Right atrium auricular region (tissue), 2 donors: ENCODE results near the gene KNSTRN. TPM values are rescaled to one million over a fixed set of nuclear protein-coding genes. Genes with fewer than 3 reads are reported as not detected.

Source experiments
- DNase-seq: peaks from one replicate; pipeline ENCODE4 v3.0.0-alpha.2; 2019; ENCODE audit warnings: low spot score
- H3K27ac ChIP-seq, 2 donors: fragments of 200-600 bp; sonication (generic); 1 replicate in 1 of 2; 2 replicates in 1 of 2; pipeline ENCODE4 v1.5.1; 2016 to 2019
- H3K27me3 ChIP-seq, 2 donors: fragments of 200-600 bp; sonication (generic); one replicate each; pipeline versions ENCODE4 v1.5.1 to v1.6.0; 2017 to 2019
- H3K36me3 ChIP-seq: fragments of 200-600 bp; sonication (generic); one replicate; pipeline ENCODE4 v1.5.1; 2016
- H3K4me1 ChIP-seq, 2 donors: fragments of 200-600 bp; sonication (generic); one replicate each; pipeline versions ENCODE4 v1.5.1 to v1.6.0; 2017 to 2019
- H3K4me3 ChIP-seq, 2 donors: fragments of 200-600 bp; sonication (generic); 1 replicate in 1 of 2; 2 replicates in 1 of 2; pipeline ENCODE4 v1.5.1; 2017 to 2019; ENCODE audit warnings: mild to moderate bottlenecking in 1 of 2, moderate library complexity in 1 of 2
- H3K9me3 ChIP-seq, 2 donors: fragments of 200-600 bp; sonication (generic); one replicate each; pipeline ENCODE4 v1.5.1; 2019
- CTCF ChIP-seq, 2 donors: fragments of 200-600 bp; sonication (generic); IDR thresholded peaks; one replicate each; pipeline ENCODE4 v1.5.1; 2019; ENCODE audit warnings: antibody characterized with exemption in 2 of 2
- total RNA-seq, 2 donors: library from RNA; depleted of rRNA; stranded (reverse); fragments of >200 nt; gene quantifications; one replicate each; pipeline ENCODE4 v1.1.0, GENCODE V29; 2016

KNSTRN gene
- total RNA-seq, 2 donors from 2014 or later = 8.4 to 12.9 TPM

GRCh38 chr15:40381818-40382529, 547 bp upstream of the KNSTRN start:
- Histone ChIP-seq H3K27ac (peak overlapping the region; percentile 2 to 75), H3K36me3 (peaks cover 6% of the 10 kb centered on the region), H3K4me1 (peaks cover 0 to 30% of the 10 kb centered on the region in 2 donors), H3K27me3 (no peaks in the 10 kb centered on the region), H3K9me3 (no peaks in the 10 kb centered on the region), H3K4me3 (no peak overlapping the region)
- no peak for DNase-seq
- TF ChIP-seq CTCF (IDR thresholded peaks at IDR 0.05) = no peak

GRCh38 chr15:40386480-40386879, 4.0 kb downstream of the KNSTRN start:
- TF ChIP-seq CTCF (IDR thresholded peaks at IDR 0.05) = no peak
- no peak overlapping the region for H3K4me3 ChIP-seq
- DNase-seq = no peak
- H3K4me1 ChIP-seq = peaks cover 0 to 16% of the 10 kb centered on the region in 2 donors
- no peak overlapping the region for H3K27ac ChIP-seq
- H3K27me3 ChIP-seq = no peaks in the 10 kb centered on the region
- H3K9me3 ChIP-seq = no peaks in the 10 kb centered on the region
- H3K36me3 ChIP-seq = peaks cover 14% of the 10 kb centered on the region

- peaks cover 28% of the 10 kb centered on the region for H3K36me3 ChIP-seq
- H3K4me3 ChIP-seq = no peak overlapping the region
- no peaks in the 10 kb centered on the region for H3K27me3 ChIP-seq
- DNase-seq = no peak
- H3K9me3 ChIP-seq = no peaks in the 10 kb centered on the region
- no peak for TF ChIP-seq CTCF (IDR thresholded peaks at IDR 0.05)
- H3K27ac ChIP-seq = no peak overlapping the region
- H3K4me1 ChIP-seq = no peaks in the 10 kb centered on the region
These were observed 6.7 kb downstream of the KNSTRN start for GRCh38 chr15:40388941-40389823.

- no peaks in the 10 kb centered on the region for H3K27me3 ChIP-seq
- no peak for DNase-seq
- H3K4me3 ChIP-seq = no peak overlapping the region
- no peak for TF ChIP-seq CTCF (IDR thresholded peaks at IDR 0.05)
- no peaks in the 10 kb centered on the region for H3K4me1 ChIP-seq
- no peaks in the 10 kb centered on the region for H3K9me3 ChIP-seq
- H3K36me3 ChIP-seq = peaks cover 28% of the 10 kb centered on the region
- no peak overlapping the region for H3K27ac ChIP-seq
These were observed 7.5 kb downstream of the KNSTRN start for GRCh38 chr15:40389824-40390595.

- no peaks in the 10 kb centered on the region for H3K9me3 ChIP-seq
- DNase-seq = no peak
- no peak for TF ChIP-seq CTCF (IDR thresholded peaks at IDR 0.05)
- no peak overlapping the region for H3K4me3 ChIP-seq
- H3K27me3 ChIP-seq = no peaks in the 10 kb centered on the region
- peaks cover 15% of the 10 kb centered on the region for H3K36me3 ChIP-seq
- H3K27ac ChIP-seq = no peak overlapping the region
- no peaks in the 10 kb centered on the region for H3K4me1 ChIP-seq
These were observed 10.7 kb downstream of the KNSTRN start for GRCh38 chr15:40392986-40393948.
